Fibroblast of the aortic adventitia (primary cell): ENCODE data around the gene CEP131. TPM values are rescaled to one million over a fixed set of nuclear protein-coding genes. Genes with fewer than 3 reads are reported as not detected.

ENCODE experiments used
- DNase-seq: peaks from one replicate; pipeline ENCODE4 v3.0.0-alpha.2; 2010; ENCODE audit warnings: low read depth
- H3K4me3 ChIP-seq: 2 replicates; pipeline ENCODE4 v1.5.1; 2011; ENCODE audit warnings: low read depth, mild to moderate bottlenecking, control low read depth, low read length, moderate library complexity
- total RNA-seq: library from RNA; depleted of rRNA; stranded (reverse); fragments of >200 nt; gene quantifications from 2 replicates; pipeline ENCODE4 v1.2.3, GENCODE V29; 2012; ENCODE audit warnings: low replicate concordance
- TF ChIP-seq, protein P1 (sequence below): IDR thresholded peaks from 2 replicates; pipeline ENCODE4 v1.5.1; 2011; ENCODE audit warnings: mild to moderate bottlenecking, low read length, control low read depth, inconsistent platforms; ENCODE audit not compliant: insufficient read depth

Gene CEP131
- total RNA-seq, 1 donor, result 9.6 TPM

DNA sequence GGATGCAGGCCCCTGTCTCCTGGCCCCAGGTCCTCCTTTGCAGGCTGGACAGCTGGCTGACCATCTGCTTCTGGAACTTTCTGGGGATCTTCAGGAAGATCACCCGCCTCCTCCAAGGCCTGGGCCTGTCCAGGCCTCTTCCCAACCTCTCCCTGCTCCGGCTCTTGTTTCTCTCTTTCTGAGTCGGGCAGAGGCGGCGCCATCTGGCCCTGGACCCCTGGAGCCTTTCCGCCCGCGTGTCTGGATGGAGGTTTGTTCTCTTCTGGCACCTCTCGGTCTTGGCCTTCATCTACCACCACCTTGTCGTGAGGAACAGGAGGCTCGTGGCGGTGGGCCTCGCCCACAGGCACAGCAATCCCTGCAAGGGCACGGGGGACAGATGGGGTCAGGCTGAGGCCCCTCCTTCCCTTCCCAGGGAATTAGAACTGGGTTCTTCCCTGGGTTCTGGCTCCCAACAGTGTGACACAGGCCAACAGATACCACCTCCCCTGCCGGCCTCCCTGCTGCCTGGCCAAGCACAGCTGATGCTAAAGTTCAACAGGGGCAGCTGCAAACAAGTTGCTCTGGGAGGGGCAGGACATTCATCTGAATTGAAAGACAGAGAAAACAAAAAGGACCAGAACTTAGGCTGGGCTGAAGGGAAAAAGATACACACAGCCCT is 29.7 kb upstream of the CEP131 start:
- TF ChIP-seq, protein P1, sequence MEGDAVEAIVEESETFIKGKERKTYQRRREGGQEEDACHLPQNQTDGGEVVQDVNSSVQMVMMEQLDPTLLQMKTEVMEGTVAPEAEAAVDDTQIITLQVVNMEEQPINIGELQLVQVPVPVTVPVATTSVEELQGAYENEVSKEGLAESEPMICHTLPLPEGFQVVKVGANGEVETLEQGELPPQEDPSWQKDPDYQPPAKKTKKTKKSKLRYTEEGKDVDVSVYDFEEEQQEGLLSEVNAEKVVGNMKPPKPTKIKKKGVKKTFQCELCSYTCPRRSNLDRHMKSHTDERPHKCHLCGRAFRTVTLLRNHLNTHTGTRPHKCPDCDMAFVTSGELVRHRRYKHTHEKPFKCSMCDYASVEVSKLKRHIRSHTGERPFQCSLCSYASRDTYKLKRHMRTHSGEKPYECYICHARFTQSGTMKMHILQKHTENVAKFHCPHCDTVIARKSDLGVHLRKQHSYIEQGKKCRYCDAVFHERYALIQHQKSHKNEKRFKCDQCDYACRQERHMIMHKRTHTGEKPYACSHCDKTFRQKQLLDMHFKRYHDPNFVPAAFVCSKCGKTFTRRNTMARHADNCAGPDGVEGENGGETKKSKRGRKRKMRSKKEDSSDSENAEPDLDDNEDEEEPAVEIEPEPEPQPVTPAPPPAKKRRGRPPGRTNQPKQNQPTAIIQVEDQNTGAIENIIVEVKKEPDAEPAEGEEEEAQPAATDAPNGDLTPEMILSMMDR, result no peak
- no peak for DNase-seq
- H3K4me3 ChIP-seq, result no peak overlapping the region

DNA sequence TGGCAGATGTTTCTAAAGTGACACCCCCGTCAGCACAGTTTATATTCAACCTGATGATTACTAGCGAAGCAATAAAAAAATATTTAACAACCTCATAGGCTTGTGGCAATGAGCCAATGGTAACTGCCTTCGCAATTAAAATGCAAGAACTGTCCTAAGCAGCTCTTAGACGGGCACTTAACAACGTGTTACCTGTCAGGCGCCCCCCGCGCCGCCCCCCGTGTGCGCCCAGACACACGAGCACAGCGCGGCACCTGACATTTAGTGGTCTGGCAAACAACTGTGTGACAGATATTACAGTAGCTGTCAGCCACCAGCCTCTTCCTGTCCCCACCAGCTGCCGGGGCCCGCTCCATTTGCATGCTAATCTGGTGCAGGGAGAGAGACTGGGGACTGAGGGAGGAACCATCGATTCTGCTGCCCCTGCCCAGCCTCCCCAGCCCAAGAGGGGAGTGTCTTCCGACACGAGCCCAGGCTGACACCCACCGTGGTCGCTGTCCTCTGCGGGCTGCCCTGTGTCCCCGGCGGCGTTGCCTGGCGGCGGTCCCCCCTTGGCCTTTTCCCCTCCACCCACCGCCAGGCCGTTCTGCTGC is 29.0 kb upstream of the CEP131 start:
- DNase-seq, result no peak
- no peak overlapping the region for H3K4me3 ChIP-seq
- TF ChIP-seq, protein P1, result no peak

DNA sequence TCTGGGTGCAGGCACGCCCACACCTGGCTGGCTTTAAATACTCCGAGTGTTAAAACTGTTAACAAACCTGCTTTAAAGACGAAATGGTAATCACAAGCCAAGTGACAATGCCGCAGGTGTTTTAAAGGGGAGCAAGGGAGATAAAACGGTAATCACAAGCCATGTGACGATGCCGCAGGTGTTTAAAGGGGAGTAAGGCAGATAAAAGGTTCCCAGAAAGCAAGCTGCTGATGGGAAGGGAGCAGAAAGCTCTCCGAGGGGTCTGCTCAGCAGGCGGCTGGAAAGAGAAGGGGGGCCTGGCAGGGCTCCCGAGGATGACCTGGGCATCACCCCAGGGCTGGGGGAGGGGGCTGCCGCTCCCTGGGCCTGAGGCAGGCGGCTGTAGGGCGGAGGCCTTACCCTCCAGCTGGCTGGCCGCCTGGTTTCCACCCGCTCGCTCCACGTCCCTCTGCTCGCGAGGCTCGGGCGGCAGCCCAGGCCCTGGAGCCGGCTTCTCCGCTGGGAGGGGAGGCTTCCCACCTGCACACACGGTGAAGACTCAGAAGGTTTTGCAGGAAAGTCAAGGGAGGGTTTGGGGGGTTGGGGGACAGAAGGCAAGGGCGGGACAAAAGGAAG is 28.4 kb upstream of the CEP131 start:
- no peak overlapping the region for H3K4me3 ChIP-seq
- TF ChIP-seq, protein P1, result no peak
- no peak for DNase-seq

DNA sequence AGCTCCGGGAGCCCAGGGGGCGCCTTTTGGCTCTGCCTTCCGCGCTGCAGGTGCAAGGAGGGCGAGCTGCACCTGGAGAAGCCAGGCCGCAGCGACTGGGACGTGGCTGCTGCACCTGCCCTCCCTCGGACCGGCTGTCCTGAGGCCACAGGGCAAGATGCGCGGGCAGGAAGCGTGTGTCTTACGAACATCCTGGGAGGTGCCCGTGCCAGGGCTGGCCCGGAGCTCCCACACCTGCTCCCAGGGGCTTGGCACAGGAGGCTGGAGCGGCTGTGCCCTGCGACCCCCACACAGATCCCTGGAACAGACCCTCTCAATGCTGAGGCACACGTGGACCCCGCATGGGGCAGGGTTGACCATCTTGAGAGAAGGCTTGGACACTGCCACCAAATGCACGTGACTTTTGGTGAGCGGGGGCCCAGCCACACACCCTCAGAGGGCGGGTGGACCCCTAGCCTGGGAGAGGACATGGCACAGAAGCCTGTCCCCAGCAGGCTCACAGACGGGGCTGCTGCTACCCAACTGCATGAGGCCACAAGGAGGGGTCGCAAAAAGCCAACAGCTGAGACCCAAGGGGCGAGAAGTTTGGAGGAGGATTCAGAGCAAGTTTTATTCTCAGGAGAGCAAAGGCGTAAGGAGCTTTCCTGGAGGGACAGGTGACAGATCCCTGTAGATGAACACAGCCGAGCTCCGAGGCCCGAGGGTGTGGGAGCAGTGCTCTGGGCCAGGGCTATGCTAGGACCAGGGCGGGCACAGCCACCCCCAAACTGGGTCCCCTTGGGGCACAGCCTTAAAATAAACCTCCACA is 27.7 kb upstream of the CEP131 start:
- no peak for DNase-seq
- TF ChIP-seq, protein P1, result no peak
- H3K4me3 ChIP-seq, result no peak overlapping the region

DNA sequence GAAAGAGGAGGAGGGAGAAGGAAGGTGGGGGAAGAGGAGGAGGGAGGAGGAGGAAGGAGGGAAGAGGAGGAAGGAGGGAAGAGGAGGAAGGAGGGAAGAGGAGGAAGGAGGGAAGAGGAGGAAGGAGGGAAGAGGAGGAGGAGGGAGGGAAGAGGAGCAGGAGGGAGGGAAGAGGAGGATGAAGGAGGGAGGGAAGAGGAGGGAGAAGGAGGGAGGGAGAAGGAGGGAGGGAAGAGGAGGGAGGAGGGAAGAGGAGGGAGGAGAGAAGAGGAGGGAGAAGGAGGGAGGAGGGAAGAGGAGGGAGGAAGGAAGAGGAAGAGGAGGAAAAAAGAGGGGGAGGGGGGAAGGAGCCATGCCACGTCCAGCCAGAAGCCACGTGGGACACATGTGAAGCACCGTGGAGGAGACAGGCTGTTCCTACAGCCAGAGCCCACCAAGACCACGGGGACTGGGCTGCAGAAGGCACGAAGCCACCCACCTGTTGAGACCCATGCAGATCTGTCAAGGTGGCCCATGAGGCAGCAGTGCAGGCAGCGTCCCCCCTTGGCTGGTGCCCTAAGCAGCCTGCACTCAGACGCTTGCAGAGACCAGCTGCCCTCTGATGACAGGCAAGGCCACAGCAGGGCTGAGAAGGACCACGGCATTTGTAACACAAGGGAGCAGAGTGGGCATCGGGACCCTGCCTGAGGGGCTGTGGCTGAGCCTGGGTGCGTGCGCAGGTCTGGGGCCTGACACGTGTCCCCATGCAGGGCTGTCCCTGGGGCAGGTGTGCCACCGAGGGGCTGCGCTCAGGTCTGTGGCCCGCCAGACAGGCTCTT is 26.7 kb upstream of the CEP131 start:
- H3K4me3 ChIP-seq, result no peak overlapping the region
- TF ChIP-seq, protein P1, result no peak
- no peak for DNase-seq

DNA sequence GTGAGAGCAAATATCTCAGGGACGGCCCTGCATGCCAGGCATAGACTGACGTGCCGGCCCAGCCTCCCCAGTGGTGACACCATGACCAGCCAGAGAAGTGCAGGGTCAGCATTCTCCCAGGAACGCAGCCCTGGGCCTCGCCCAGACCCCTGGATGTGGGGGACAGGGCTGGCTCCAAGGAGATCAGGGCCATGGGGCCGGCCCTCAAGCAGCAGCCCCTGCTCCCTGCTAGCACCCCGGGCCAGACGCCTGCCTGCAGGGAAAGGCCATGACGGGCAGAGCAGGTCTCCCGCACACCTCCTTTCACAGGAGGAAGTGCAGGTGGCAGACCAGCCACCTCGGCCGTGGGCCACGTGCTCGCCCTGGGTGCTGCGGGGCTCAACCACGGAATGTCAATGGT is 25.9 kb upstream of the CEP131 start:
- TF ChIP-seq, protein P1, result no peak
- H3K4me3 ChIP-seq, result no peak overlapping the region
- DNase-seq, result no peak
